Smooth muscle cell (in vitro differentiated cells): ENCODE results near the gene LRRC10. TPM values are rescaled to one million over a fixed set of nuclear protein-coding genes. Genes with fewer than 3 reads are reported as not detected.
"Not testable (repeated sequence)": the region's sequence is repeated elsewhere in the genome, so short reads cannot be mapped to it uniquely, and the experiment has no call there.

Experiments
- DNase-seq: peaks from one replicate; lab custom pipeline; 2025; ENCODE audit not compliant: unreplicated experiment; lab: John Stamatoyannopoulos, UW
- H2AFZ ChIP-seq: fragments of 200-600 bp; sonication (generic); 2 replicates; pipeline ENCODE4 v1.6.0; 2016; ENCODE audit warnings: antibody characterized with exemption, low read depth, mild to moderate bottlenecking
- H3F3A ChIP-seq: fragments of 200-600 bp; sonication (generic); 2 replicates; pipeline ENCODE4 v1.6.0; 2017; ENCODE audit warnings: antibody characterized with exemption, low read depth
- H3K27ac ChIP-seq: fragments of 200-600 bp; sonication (generic); 2 replicates; pipeline ENCODE4 v1.5.1; 2016; ENCODE audit warnings: low read depth, mild to moderate bottlenecking
- H3K27me3 ChIP-seq: fragments of 200-600 bp; sonication (generic); 2 replicates; pipeline ENCODE4 v1.6.1; 2016; ENCODE audit warnings: low read depth, mild to moderate bottlenecking
- H3K36me3 ChIP-seq: fragments of 200-600 bp; sonication (generic); 2 replicates; pipeline ENCODE4 v1.5.1; 2016; ENCODE audit warnings: low read depth
- H3K4me1 ChIP-seq: fragments of 200-600 bp; sonication (generic); 2 replicates; pipeline ENCODE4 v1.5.1; 2016; ENCODE audit warnings: low read depth
- H3K4me2 ChIP-seq: fragments of 200-600 bp; sonication (generic); 2 replicates; pipeline ENCODE4 v1.6.0; 2016; ENCODE audit warnings: mild to moderate bottlenecking
- H3K4me3 ChIP-seq: fragments of 200-600 bp; sonication (generic); 2 replicates; pipeline ENCODE4 v1.5.1; 2016; ENCODE audit warnings: mild to moderate bottlenecking
- H3K79me2 ChIP-seq: fragments of 200-600 bp; sonication (generic); 2 replicates; pipeline ENCODE4 v1.6.0; 2016; ENCODE audit warnings: low read depth, mild to moderate bottlenecking
- H3K9ac ChIP-seq: fragments of 200-600 bp; sonication (generic); 2 replicates; pipeline ENCODE4 v1.6.0; 2016; ENCODE audit warnings: low read depth
- H3K9me3 ChIP-seq: fragments of 200-600 bp; sonication (generic); replicated peaks from 2 replicates; pipeline ENCODE4 v1.5.1; 2016; ENCODE audit warnings: low read depth
- H4K20me1 ChIP-seq: fragments of 200-600 bp; sonication (generic); 2 replicates; pipeline ENCODE4 v1.6.0; 2016; ENCODE audit warnings: low read depth
- WGBS: methylation state at CpG from one replicate; pipeline ENCODE4 v1.1.7; 2016; ENCODE audit warnings: low lambda C conversion rate; 5-methylcytosine and 5-hydroxymethylcytosine counted together
- polyA plus RNA-seq: library from polyadenylated mRNA; unstranded; fragments of >200 nt; fragmentation: Nextera tagmentation; extraction: Ambion mirVana; gene quantifications from 2 replicates; pipeline ENCODE4 v1.2.1, GENCODE V29; 2016
- total RNA-seq: library from RNA; depleted of rRNA; stranded (reverse); fragments of >200 nt; gene quantifications from 2 replicates; pipeline ENCODE4 v1.2.3, GENCODE V29; 2014
- TF ChIP-seq, protein P1 (sequence below): fragments of 200-600 bp; sonication (generic); IDR thresholded peaks from 2 replicates; pipeline ENCODE4 v1.5.1; 2017; ENCODE audit warnings: borderline replicate concordance, mild to moderate bottlenecking, antibody characterized with exemption; ENCODE audit not compliant: insufficient read depth, poor library complexity, severe bottlenecking

Gene LRRC10
- total and polyA plus RNA-seq, 2 experiments from 2014 or later: not detected

GRCh38 chr12:69608114-69608513 lies 2.6 kb downstream of the LRRC10 start:
- no peak overlapping the region for H2AFZ ChIP-seq
- H3K9ac ChIP-seq: no peak overlapping the region
- peaks cover 4% of the 10 kb centered on the region for H3K36me3 ChIP-seq
- H3K27me3 ChIP-seq: no peaks in the 10 kb centered on the region
- H3K4me3 ChIP-seq: no peak overlapping the region
- TF ChIP-seq, protein P1, sequence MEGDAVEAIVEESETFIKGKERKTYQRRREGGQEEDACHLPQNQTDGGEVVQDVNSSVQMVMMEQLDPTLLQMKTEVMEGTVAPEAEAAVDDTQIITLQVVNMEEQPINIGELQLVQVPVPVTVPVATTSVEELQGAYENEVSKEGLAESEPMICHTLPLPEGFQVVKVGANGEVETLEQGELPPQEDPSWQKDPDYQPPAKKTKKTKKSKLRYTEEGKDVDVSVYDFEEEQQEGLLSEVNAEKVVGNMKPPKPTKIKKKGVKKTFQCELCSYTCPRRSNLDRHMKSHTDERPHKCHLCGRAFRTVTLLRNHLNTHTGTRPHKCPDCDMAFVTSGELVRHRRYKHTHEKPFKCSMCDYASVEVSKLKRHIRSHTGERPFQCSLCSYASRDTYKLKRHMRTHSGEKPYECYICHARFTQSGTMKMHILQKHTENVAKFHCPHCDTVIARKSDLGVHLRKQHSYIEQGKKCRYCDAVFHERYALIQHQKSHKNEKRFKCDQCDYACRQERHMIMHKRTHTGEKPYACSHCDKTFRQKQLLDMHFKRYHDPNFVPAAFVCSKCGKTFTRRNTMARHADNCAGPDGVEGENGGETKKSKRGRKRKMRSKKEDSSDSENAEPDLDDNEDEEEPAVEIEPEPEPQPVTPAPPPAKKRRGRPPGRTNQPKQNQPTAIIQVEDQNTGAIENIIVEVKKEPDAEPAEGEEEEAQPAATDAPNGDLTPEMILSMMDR: no peak
- no peaks in the 10 kb centered on the region for H4K20me1 ChIP-seq
- H3K27ac ChIP-seq: no peak overlapping the region
- no peaks in the 10 kb centered on the region for H3K4me1 ChIP-seq
- H3F3A ChIP-seq: no peaks in the 10 kb centered on the region
- no peak overlapping the region for H3K4me2 ChIP-seq
- DNase-seq: no peak
- WGBS: 96% methylated on average over 2 of the region's 2 CpGs
- H3K79me2 ChIP-seq: no peaks in the 10 kb centered on the region
- no peaks in the 10 kb centered on the region for H3K9me3 ChIP-seq

DNA sequence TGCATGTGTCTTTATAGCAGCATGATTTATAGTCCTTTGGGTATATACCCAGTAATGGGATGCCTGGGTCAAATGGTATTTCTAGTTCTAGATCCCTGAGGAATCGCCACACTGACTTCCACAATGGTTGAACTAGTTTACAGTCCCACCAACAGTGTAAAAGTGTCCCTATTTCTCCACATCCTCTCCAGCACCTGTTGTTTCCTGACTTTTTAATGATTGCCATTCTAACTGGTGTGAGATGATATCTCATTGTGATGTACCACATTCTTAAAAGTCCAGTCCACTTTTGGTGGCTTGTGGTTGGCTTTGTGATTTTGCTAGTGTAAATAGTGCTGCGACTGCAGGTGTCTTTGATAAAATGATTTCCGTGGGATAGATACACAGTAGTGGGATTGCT lies 6.4 kb downstream of the LRRC10 start:
- DNase-seq, H4K20me1 ChIP-seq, H3K9ac ChIP-seq, H3K4me1 ChIP-seq, H2AFZ ChIP-seq, H3K4me2 ChIP-seq, H3K79me2 ChIP-seq, H3K4me3 ChIP-seq, H3F3A ChIP-seq, H3K27ac ChIP-seq, H3K27me3 ChIP-seq, H3K9me3 ChIP-seq: not testable (repeated sequence)
- 93% methylated on average over 2 of the region's 3 CpGs for WGBS
- peaks cover 37% of the 10 kb centered on the region for H3K36me3 ChIP-seq

GRCh38 chr12:69603556-69603955 lies 7.2 kb downstream of the LRRC10 start:
- not testable (repeated sequence) for H3K27me3 ChIP-seq, H3K9me3 ChIP-seq, H3K4me3 ChIP-seq, H3K9ac ChIP-seq, H3F3A ChIP-seq, H3K4me2 ChIP-seq, DNase-seq, H2AFZ ChIP-seq, H3K4me1 ChIP-seq, H3K79me2 ChIP-seq, H3K27ac ChIP-seq, H4K20me1 ChIP-seq
- over 99% methylated on average over 5 of the region's 6 CpGs for WGBS
- H3K36me3 ChIP-seq: peaks cover 38% of the 10 kb centered on the region

DNA sequence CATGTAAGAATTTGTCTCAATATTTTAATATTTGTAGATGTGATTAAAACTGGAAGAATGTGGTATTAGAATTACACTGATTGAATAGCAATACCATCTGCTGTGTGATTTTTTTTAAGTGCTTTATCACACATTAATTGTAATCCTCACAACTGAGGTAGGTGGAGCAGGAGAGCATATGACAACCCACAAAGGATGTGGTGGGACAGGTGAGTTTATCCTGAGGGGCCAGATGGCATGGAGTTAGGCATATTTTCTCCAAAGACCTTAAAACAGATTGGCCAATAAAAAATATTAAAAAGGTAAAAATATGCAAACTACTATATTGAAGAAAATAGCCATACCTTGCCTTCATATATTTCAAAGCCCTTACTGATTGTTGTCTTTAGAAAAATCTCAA lies 7.8 kb downstream of the LRRC10 start:
- no peaks in the 10 kb centered on the region for H3F3A ChIP-seq

More for the DNA sequence above, 7.8 kb downstream of the LRRC10 start:
- Histone ChIP-seq H4K20me1 (no peaks in the 10 kb centered on the region), H3K36me3 (peaks cover 43% of the 10 kb centered on the region), H3K79me2 (no peaks in the 10 kb centered on the region), H3K9me3 (no peaks in the 10 kb centered on the region), H3K4me3 (no peak overlapping the region), H2AFZ (no peak overlapping the region), H3K27me3 (no peaks in the 10 kb centered on the region), H3K4me1 (no peaks in the 10 kb centered on the region), H3K27ac (no peak overlapping the region), H3K9ac (no peak overlapping the region), H3K4me2 (no peak overlapping the region)
- DNase-seq: no peak
- TF ChIP-seq, protein P1: no peak
